GM19351 (cell line): ENCODE data around the gene AMBRA1.
"Not testable (repeated sequence)": the region's sequence is repeated elsewhere in the genome, so short reads cannot be mapped to it uniquely, and the experiment has no call there.

Experiments
- ATAC-seq: cut with Tn5 transposase; IDR thresholded peaks from one replicate; pipeline ENCODE4 v1.9.1; 2021; ENCODE audit warnings: mild to moderate bottlenecking, moderate library complexity; ENCODE audit not compliant: unreplicated experiment

The AMBRA1 gene

DNA sequence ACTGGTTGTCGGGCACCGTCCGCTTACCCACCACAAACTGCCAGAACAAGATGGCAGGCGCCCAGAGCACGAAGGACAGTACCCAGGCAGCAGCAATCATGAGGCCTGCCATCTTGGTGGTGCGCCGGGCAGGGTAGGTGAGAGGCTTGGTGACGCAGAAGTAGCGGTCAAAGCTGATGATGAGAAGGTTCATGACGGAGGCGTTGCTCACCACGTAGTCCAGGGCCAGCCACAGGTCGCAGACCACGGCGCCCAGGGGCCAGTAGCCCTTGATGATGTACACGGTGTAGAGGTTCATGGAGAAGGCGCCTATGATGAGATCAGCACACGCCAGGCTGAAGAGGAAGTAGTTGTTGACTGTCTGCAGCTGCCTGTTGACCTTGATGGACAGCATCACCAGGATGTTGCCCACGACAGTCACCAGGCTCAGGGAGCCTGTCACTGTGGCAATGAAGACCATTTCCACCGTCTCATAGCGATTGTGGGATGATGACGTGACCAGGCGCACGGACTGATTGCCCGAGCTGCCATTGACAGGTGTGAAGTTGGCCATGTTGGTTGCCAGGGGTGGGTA, 207.7 kb downstream of the AMBRA1 start:
- no peak for ATAC-seq

DNA sequence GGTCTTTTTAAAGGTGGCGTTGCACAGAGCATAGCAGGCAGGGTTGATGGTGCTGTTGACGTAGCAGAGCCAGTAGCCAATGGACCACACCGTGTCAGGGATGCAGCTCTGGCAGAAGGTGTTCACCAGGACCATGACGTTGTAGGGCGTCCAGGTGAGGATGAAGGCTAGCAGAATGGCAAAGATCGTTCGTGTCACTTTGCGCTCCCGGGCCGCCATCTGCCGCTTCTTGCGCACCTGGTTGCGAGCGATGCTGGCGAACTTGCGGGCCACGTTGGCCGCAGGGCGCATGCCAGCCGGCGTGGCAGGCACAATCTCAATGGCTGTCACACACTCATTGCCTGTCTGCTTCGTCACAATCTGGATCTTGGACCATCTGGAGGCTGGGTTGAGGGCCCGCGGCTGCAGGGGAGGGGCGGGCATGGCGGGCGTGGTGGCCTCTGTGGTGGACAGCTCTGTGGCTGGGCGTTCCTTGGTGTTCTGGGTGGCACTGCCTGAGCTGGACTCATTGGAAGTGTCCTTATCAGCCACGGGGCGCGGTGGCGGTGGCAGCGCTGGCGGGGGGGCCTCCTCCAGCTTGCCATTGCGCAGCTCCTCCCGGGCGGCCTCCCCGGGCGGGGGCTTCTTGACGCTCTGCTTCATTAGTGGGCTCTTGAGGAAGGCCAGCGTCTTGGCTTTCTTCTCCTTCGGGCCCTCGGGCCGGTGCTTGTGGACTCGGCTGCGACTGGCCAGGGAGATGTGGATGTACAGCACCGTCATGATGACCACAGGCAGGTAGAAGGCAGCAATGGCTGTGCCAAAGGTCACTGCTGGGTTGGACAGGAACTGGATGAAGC, 208.4 kb downstream of the AMBRA1 start:
- ATAC-seq, result no peak

DNA sequence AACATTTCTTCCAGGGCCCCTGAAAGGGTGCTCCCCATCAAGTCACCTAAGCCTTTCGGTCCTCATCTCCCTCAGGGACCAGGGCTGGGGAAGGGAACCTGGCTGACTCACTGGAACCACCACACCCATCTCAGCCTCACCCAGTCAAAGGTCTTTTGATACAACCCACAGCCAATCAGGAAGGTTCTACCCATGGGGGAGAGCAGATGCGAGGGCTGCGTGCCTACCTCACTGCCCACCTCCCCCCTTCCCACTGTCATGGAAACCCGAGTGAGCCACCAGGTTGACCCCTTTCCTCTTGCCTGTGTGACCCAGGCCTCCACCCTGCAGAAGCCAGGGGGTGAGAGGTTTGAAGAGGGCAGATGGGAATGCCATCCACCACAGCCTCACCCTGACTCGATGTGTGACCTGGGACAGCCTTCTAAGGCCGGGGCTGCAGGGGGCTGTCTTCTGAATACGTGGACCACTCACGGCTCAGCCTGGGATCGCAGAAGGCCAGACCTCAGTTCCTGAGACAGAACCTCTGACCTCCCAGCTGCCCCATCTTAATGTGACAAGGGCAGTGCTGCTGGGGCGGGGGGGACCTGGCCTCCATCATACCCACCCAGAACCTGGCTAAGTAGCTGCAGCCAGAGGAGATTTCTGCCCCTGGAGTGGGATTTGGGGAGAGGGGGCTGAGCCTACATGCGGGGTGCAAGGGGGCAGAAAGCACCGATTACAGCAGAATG, 209.7 kb downstream of the AMBRA1 start:
- no peak for ATAC-seq

DNA sequence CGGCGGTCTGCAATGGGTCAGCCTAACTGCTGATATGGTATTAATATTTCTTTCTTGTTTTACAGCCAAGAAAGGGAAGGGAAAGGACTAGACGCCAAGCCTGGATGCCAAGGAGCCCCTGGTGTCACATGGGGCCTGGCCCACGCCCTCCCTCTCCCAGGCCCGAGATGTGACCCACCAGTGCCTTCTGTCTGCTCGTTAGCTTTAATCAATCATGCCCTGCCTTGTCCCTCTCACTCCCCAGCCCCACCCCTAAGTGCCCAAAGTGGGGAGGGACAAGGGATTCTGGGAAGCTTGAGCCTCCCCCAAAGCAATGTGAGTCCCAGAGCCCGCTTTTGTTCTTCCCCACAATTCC, 210.4 kb downstream of the AMBRA1 start:
- no peak for ATAC-seq

DNA sequence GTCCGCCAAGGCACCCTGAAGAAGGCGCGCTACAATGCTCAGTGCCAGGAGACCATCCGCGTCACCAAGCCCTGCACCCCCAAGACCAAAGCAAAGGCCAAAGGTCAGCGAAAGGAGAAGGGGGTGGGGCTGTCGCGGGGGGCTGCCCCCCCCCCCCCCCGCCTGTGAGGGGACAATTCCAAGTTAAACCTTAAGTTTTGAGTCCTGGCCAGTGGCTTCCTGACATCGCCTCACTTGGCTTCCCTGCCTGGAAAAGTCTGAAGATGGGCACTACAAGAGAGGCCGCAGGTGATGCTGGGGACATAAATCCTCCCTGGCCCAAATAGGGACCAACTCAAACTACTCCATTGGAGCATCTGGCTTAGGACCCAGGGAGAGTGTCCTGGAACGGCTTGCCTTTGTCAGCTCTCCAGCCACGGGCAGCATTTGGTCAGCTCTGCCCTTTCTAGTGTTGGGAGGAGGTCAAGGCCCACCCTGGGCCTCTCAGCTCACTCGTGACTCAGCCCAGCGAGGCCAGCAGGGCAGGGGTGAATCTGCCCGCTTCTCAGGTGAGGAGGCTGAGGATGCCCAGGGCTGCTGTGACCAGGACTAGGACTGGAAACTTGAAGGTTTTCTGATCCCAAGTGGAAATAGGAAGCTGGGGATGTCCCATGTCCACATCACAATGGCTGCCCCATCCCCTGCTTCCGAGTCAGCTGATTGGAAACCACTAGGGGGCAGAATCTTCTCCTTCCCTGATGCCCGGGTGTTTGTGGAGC, 211.0 kb downstream of the AMBRA1 start:
- ATAC-seq, result no peak

DNA sequence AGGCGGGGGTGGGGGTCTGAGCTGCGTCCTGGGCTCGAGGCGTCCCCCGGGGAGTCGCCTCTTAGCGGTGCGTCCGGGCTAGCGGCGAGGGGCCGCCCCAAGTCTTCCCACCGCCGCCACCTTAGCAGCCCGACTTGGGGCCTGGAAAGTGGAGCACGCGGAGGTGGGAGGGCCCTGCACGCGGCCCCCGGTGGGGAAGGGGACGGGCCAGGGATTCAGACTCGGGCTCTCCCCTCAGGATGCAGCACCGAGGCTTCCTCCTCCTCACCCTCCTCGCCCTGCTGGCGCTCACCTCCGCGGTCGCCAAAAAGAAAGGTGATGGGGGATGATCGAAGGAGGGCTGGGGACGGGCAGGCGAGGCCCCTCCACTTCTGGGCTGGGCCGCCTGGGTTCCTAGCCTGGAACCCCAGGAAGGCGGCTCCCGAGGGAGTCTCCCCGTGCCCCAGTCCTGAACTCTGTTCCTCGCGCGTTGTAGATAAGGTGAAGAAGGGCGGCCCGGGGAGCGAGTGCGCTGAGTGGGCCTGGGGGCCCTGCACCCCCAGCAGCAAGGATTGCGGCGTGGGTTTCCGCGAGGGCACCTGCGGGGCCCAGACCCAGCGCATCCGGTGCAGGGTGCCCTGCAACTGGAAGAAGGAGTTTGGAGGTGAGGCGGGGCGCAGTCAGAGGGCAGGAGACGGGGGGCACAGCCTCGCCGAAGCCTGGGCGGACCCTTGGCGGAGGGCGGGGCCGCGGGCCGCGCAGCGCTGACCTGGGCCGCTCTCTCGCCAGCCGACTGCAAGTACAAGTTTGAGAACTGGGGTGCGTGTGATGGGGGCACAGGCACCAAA, 211.8 kb downstream of the AMBRA1 start:
- ATAC-seq, result no peak

DNA sequence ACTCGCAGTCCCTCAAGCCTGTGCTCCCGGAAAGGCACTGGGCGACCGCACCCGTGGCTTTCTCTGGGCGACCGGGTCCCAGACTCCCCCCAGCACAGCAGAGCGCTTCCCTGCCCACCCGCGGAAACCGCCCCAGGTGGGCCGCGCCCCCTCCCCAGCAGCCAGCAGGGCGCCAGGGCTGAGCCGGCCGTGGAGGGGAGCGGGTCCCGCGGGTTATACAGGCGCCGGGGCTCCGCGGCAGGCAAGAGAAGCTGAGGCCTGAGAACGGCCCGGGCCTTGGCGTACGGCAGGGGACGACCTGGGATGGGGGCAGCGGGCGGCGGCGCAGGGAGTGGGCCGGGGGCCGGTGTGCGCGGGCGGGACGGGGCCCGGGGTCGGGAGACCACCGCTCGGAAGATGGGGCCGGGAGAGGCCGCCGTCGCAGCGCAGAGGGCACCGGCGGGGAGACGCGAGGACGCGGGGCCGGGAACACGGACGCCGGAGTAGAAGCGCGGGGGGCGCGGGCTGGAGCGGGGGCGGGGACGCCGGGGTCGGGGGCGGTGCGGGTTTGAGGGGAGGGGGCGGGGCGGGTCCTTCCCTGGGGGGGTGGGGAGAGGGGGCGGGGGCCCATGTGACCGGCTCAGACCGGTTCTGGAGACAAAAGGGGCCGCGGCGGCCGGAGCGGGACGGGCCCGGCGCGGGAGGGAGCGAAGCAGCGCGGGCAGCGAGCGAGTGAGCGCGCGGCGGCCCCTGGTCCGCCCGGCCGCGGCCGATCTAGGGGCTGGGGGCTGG, 212.6 kb downstream of the AMBRA1 start, which contains the start of gene MDK:
TSS of gene MDK (plus strand) at position 622 of the 771 bp plus-strand sequence. CDS start 389 bp downstream, outside the sequence.
- ATAC-seq, result peak; percentile 21

DNA sequence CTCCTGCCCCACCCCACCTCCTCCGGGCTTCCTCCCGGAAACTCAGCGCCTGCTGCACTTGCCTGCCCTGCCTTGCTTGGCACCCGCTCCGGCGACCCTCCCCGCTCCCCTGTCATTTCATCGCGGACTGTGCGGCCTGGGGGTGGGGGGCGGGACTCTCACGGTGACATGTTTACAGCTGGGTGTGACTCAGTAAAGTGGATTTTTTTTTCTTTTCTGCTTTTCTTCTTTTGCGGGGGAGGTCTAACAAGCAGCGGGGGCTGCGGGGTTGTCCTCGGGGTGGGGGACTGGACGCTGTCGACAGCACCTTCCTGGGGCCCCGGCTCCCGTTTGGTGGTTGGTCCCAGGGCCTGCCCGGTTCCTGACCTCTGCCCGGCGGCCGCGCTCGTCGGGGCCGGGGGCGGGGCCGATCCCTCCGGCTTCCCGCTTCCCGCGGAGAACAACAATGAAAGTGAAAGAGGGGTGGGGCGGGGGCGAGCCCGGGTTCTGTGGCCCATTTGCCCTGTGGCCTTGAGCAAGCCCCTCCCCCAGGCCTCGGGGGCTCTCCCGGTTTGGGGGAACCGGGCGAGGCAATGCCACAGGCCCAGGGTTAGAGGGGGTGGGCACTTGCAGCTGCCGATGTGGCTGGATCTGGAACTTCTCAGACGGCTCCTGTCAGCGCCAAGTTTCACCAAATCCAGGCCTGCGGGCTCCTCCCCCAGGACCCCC, 213.3 kb downstream of the AMBRA1 start:
- ATAC-seq, result peak; percentile 34

DNA sequence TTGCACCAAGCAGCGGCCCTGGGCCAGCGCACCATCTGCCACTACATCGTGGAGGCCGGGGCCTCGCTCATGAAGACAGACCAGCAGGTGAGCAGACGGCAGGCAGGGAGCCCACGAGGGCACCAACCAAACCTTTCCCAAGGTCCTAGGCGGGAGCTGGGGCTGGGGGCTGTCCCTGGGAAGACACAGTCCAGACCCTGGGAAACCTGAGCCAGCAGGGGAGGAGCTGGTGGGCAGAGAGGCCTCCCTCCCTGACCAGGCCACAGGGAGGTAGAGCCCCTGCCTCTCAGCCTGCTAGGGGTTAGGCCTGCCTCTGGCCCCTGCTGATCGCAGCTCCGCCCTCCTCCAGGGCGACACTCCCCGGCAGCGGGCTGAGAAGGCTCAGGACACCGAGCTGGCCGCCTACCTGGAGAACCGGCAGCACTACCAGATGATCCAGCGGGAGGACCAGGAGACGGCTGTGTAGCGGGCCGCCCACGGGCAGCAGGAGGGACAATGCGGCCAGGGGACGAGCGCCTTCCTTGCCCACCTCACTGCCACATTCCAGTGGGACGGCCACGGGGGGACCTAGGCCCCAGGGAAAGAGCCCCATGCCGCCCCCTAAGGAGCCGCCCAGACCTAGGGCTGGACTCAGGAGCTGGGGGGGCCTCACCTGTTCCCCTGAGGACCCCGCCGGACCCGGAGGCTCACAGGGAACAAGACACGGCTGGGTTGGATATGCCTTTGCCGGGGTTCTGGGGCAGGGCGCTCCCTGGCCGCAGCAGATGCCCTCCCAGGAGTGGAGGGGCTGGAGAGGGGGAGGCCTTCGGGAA, 214.1 kb downstream of the AMBRA1 start:
- ATAC-seq, result not testable (repeated sequence)

DNA sequence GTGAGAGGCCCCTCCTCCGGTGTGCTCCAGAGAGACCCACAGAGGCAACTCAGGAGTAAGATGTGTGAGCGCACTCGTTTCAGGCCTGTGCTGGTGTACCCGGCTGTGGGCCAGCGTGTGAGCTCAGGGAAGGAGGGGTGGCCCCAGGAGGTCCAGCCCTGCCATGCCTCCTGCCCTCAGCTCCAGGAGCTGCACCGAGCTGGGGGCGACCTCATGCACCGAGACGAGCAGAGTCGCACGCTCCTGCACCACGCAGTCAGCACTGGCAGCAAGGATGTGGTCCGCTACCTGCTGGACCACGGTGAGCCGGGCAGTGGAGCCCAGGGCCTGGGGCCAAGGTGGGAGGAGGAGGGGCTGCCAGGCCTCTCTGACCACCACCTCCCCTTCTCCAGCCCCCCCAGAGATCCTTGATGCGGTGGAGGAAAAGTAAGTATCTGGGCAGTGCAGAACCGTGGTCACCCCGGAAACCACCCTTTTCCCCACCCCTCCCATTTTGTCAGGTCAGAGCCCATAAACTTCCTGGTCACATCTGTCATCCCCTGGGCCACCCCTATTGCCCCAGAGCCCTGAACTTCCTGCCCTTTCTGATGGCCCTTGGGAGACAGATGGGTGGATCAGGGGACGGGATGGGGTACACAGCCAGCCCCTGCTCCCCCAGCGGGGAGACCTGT, 214.9 kb downstream of the AMBRA1 start:
- no peak for ATAC-seq

DNA sequence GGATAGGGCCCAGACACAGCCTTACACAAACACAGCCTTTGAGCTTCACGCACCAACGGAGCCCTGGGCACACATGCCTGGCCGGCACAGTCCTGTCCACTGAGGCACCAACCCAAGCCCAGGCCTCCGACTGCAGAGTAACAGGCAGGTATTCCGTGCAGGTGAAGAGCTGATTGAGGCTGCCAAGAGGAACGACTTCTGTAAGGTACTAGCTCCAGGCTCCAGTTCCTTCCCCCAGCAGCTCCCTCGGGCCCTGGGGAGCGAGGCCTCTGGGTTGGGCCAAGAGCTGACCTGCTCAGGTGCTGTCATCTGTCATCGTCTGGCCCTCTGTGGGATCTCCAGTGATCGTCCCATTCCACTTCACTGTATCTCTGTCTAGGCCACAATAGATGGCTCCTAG, 215.5 kb downstream of the AMBRA1 start:
- no peak for ATAC-seq

DNA sequence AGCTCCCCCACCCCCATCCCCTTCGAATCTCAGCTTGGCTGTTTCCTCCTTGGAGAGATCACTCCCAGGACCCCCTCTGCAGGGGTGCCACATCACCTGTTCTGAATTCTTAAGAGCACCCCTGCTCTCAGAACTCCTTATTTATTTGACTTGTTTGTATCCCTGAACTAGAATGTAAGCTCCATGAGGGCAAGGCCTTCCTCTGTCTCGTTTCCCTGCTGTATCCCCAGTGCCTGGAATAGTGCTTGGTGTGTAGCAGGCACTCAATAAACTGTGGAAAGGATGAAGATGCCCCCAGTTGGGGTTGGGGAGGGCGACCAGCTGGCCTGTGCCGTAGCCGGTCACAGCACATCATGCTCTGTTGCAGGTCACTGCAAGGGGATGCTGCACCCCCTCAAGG, 216.0 kb downstream of the AMBRA1 start:
- ATAC-seq, result no peak

DNA sequence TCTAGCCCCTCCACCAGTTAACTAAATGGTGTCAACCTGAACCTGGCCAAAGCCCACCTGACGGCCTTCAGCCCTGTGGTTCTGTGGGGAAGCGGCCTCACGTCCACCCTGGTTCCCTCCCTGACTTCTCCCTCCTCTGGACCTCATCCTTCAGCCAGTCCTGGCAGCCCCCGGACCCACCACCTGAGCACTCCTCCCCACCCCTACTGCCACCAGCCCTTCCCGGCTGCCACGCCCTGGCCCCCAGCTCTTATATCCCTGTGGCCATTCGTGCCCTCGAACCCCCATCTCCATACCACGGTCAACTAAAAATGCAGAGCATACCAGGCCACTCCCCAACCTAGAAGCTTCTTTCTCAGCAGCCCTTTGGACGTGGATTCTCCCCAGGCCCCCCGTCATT, 216.5 kb downstream of the AMBRA1 start:
- no peak for ATAC-seq

DNA sequence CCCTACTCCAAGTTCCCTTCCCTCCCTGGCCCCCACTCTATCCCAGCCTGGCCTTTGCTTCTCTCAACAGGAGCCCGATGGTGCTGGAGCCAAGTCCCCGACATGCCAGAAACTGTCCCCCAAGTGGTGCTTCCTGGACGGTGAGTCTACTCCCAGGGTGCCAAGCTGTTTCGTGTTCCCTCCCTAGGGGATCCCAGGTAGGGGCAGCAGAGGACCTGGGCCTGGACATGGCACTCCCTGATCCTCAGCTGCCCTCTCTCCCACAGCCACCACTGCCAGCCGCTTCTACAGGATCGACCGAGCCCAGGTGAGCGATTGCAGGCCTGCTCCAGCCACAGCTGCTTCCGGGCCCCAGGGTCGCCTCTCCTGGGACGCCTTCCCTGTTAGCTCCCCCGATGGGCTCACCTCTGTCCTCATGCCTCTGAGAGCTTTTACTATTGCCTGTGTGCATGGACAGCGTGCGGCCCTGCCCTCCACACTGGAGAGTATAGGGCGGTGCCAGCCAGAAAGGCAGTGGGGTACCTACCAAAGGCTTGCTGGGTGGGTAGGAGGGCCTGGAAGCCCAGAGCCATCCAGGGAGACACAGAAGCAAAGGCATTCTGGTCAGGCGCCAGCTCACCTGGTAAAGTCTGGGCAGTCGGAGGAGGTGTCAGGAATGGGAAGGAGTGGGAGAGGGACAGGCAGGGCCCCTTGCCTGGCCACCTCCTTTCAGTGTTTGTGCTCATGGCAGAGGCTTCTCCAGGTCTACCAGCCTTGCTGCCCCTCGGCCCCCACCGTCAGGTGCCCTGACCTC, 217.4 kb downstream of the AMBRA1 start:
- ATAC-seq, result no peak

DNA sequence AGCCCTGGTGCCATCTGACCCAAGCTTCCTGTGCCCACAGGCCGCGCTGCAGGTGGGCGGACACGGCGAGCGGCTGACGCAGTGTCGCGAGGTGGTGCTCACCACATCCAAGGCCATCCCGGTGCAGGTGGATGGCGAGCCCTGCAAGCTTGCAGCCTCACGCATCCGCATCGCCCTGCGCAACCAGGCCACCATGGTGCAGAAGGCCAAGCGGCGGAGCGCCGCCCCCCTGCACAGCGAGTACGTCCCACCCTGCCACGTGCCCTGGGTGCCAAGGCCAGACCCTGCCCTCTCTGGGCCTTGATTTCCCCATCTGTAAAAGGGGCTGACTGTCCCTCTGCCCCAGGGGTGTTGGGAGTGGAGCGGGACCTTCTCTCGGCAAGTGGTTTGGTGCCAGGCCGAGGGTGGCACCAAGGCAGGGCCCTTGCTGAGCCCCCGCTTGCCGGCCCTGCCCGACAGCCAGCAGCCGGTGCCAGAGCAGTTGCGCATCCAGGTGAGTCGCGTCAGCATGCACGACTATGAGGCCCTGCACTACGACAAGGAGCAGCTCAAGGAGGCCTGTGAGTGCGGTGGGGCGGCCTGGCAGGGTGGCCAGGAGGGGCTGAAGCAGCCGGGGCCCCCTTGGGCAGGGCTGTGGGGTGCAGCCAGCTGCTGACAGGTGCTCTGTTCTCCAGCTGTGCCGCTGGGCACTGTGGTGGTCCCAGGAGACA, 218.3 kb downstream of the AMBRA1 start:
- ATAC-seq, result no peak

DNA sequence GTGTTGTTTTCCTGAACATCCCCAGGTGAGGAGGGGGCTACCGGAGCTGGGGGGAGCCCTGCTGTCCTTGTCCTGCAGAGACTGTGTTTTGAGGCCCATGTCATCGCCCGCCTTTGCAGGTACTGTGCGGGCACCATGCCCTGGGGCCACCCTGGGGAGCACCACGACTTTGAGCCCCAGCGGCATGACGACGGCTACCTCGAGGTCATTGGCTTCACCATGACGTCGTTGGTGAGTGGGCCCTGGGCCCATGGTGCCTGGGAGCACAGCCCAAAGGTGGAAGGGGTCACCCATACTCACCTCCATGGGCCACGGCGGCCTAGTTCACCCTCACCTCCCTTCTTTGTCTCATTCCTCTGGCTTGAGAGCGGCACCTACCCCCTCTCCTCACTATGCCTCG, 219.0 kb downstream of the AMBRA1 start:
- ATAC-seq, result no peak
